MM.1S (cell line): Measurements from ENCODE around the gene PRM1.

ENCODE experiments used
- DNase-seq: peaks from one replicate; pipeline ENCODE4 v3.0.0-alpha.2; 2015
- H2AFZ ChIP-seq: fragments of 300-600 bp; sonication (generic); 2 replicates; pipeline ENCODE4 v1.6.0; 2016; ENCODE audit warnings: antibody characterized with exemption, low read length
- H3F3A ChIP-seq: fragments of 300-600 bp; sonication (generic); 2 replicates; pipeline ENCODE4 v1.6.1; 2016; ENCODE audit warnings: mild to moderate bottlenecking, antibody characterized with exemption, low read length, moderate library complexity, mixed read lengths; ENCODE audit not compliant: insufficient read depth
- H3K27ac ChIP-seq: fragments of 300-600 bp; sonication (generic); 2 replicates; pipeline ENCODE4 v1.5.1; 2016; ENCODE audit warnings: mild to moderate bottlenecking, low read length
- H3K27me3 ChIP-seq: fragments of 300-600 bp; sonication (generic); replicated peaks from 2 replicates; pipeline ENCODE4 v1.6.0; 2016; ENCODE audit warnings: low read length; ENCODE audit not compliant: insufficient read depth
- H3K36me3 ChIP-seq: fragments of 300-600 bp; sonication (generic); replicated peaks from 2 replicates; pipeline ENCODE4 v1.6.1; 2016; ENCODE audit warnings: mild to moderate bottlenecking, low read length, mixed read lengths; ENCODE audit not compliant: insufficient read depth
- H3K4me1 ChIP-seq: fragments of 300-600 bp; sonication (generic); 2 replicates; pipeline ENCODE4 v1.6.1; 2016; ENCODE audit warnings: low read length, mixed read lengths
- H3K4me2 ChIP-seq: fragments of 300-600 bp; sonication (generic); 2 replicates; pipeline ENCODE4 v1.6.0; 2016; ENCODE audit warnings: low read depth, low read length
- H3K4me3 ChIP-seq: fragments of 300-600 bp; sonication (generic); 2 replicates; pipeline ENCODE4 v1.5.1; 2016; ENCODE audit warnings: low read length, mixed read lengths
- H3K79me2 ChIP-seq: fragments of 300-600 bp; sonication (generic); 2 replicates; pipeline ENCODE4 v1.6.1; 2016; ENCODE audit warnings: mixed run types, low read length, mixed read lengths
- H3K9ac ChIP-seq: fragments of 300-600 bp; sonication (generic); 2 replicates; pipeline ENCODE4 v1.6.1; 2016; ENCODE audit warnings: low read length, mixed read lengths
- H3K9me2 ChIP-seq: fragments of 300-600 bp; sonication (generic); replicated peaks from 2 replicates; pipeline ENCODE4 v1.6.1; 2016; ENCODE audit warnings: mild to moderate bottlenecking, low read length, mixed read lengths; ENCODE audit not compliant: insufficient read depth
- H3K9me3 ChIP-seq: fragments of 300-600 bp; sonication (generic); replicated peaks from 2 replicates; pipeline ENCODE4 v1.6.1; 2016; ENCODE audit warnings: mild to moderate bottlenecking, low read length, mixed read lengths; ENCODE audit not compliant: insufficient read depth
- H4K20me1 ChIP-seq: fragments of 300-600 bp; sonication (generic); 2 replicates; pipeline ENCODE4 v1.6.1; 2016; ENCODE audit warnings: mild to moderate bottlenecking, low read length, moderate library complexity, mixed read lengths; ENCODE audit not compliant: insufficient read depth
- EZH2 ChIP-seq: fragments of 300-600 bp; sonication (generic); optimal IDR thresholded peaks from 2 replicates; pipeline ENCODE3; 2017; ENCODE audit warnings: low read depth, mild to moderate bottlenecking, antibody characterized with exemption, low read length, mixed read lengths
- EZH2phosphoT487 ChIP-seq: fragments of 300-600 bp; sonication (generic); IDR thresholded peaks from 2 replicates; pipeline ENCODE4 v1.6.1; 2018; ENCODE audit warnings: antibody characterized with exemption, low read length
- TF ChIP-seq, protein P1 (sequence below): fragments of 300-600 bp; sonication (generic); IDR thresholded peaks from 2 replicates; pipeline ENCODE4 v1.5.1; 2016; ENCODE audit warnings: antibody characterized with exemption, low read length, mixed read lengths

Gene PRM1

GRCh38 chr16:11323551-11324336 is 42.6 kb upstream of the PRM1 start:
- no peaks in the 10 kb centered on the region for H3K9me3 ChIP-seq
- H3K36me3 ChIP-seq: no peaks in the 10 kb centered on the region
- H2AFZ ChIP-seq: no peak overlapping the region
- H3K79me2 ChIP-seq: no peaks in the 10 kb centered on the region
- H3K4me3 ChIP-seq: no peak overlapping the region
- H3F3A ChIP-seq: peaks cover 13% of the 10 kb centered on the region
- DNase-seq: no peak
- no peaks in the 10 kb centered on the region for H4K20me1 ChIP-seq
- peaks cover 16% of the 10 kb centered on the region for H3K4me1 ChIP-seq
- no peak for TF ChIP-seq EZH2
- TF ChIP-seq, protein P1, sequence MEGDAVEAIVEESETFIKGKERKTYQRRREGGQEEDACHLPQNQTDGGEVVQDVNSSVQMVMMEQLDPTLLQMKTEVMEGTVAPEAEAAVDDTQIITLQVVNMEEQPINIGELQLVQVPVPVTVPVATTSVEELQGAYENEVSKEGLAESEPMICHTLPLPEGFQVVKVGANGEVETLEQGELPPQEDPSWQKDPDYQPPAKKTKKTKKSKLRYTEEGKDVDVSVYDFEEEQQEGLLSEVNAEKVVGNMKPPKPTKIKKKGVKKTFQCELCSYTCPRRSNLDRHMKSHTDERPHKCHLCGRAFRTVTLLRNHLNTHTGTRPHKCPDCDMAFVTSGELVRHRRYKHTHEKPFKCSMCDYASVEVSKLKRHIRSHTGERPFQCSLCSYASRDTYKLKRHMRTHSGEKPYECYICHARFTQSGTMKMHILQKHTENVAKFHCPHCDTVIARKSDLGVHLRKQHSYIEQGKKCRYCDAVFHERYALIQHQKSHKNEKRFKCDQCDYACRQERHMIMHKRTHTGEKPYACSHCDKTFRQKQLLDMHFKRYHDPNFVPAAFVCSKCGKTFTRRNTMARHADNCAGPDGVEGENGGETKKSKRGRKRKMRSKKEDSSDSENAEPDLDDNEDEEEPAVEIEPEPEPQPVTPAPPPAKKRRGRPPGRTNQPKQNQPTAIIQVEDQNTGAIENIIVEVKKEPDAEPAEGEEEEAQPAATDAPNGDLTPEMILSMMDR: no peak
- no peak for TF ChIP-seq EZH2phosphoT487
- H3K27me3 ChIP-seq: no peaks in the 10 kb centered on the region
- H3K9ac ChIP-seq: no peak overlapping the region
- no peak overlapping the region for H3K27ac ChIP-seq
- H3K9me2 ChIP-seq: no peaks in the 10 kb centered on the region
- H3K4me2 ChIP-seq: no peak overlapping the region

- no peaks in the 10 kb centered on the region for H4K20me1 ChIP-seq
- peaks cover 4% of the 10 kb centered on the region; the same call in 1 of the 2 replicates for H3F3A ChIP-seq
- H3K9ac ChIP-seq: no peak overlapping the region
- no peaks in the 10 kb centered on the region for H3K36me3 ChIP-seq
- H3K9me2 ChIP-seq: no peaks in the 10 kb centered on the region
- no peak overlapping the region for H3K27ac ChIP-seq
- H3K27me3 ChIP-seq: no peaks in the 10 kb centered on the region
- no peak overlapping the region for H3K4me3 ChIP-seq
- no peak for DNase-seq
- no peak overlapping the region for H2AFZ ChIP-seq
- peaks cover 9% of the 10 kb centered on the region for H3K4me1 ChIP-seq
- H3K9me3 ChIP-seq: no peaks in the 10 kb centered on the region
- H3K4me2 ChIP-seq: no peak overlapping the region
- H3K79me2 ChIP-seq: no peaks in the 10 kb centered on the region
- TF ChIP-seq, protein P1: no peak
- TF ChIP-seq EZH2: no peak
- TF ChIP-seq EZH2phosphoT487: no peak
Observed at GRCh38 chr16:11322823-11323222, 41.7 kb upstream of the PRM1 start.

DNA sequence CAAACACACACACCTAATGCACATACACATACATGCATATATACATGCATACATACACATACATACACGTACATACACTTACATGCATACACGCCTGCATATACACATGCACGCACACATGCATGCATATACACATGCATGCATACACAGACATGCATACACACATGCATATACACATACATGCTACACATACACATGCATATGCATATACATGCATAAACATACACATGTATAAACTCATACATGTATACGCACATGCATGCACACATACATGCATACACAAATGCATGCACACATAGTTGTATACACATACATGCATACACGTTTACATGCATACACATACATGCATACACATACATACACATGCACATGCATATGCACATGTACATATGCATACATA is 40.5 kb upstream of the PRM1 start:
- no peak overlapping the region for H3K9ac ChIP-seq
- H3K9me2 ChIP-seq: no peaks in the 10 kb centered on the region
- no peak overlapping the region for H2AFZ ChIP-seq
- no peak overlapping the region for H3K4me2 ChIP-seq
- H4K20me1 ChIP-seq: no peaks in the 10 kb centered on the region
- H3K4me3 ChIP-seq: no peak overlapping the region
- H3K9me3 ChIP-seq: no peaks in the 10 kb centered on the region
- peaks cover 6% of the 10 kb centered on the region; the same call in 1 of the 2 replicates for H3K4me1 ChIP-seq
- H3K27me3 ChIP-seq: no peaks in the 10 kb centered on the region
- no peaks in the 10 kb centered on the region for H3F3A ChIP-seq
- no peak overlapping the region for H3K27ac ChIP-seq
- H3K79me2 ChIP-seq: no peaks in the 10 kb centered on the region
- DNase-seq: no peak
- no peaks in the 10 kb centered on the region for H3K36me3 ChIP-seq
- TF ChIP-seq, protein P1: no peak
- TF ChIP-seq EZH2phosphoT487: no peak
- TF ChIP-seq EZH2: no peak
